Sigmoid colon (tissue), 4 donors: Measurements from ENCODE around the gene TMED5.
A peak's percentile ranks its signal among the peaks of the same experiment; 100 is the strongest.

ENCODE experiments used
- POLR2A ChIP-seq, 2 donors: fragments of 450-650 bp; IDR thresholded peaks; one replicate each; pipeline ENCODE4 v1.6.1; 2016; ENCODE audit warnings: antibody characterized with exemption in 2 of 2, mild to moderate bottlenecking in 2 of 2, moderate library complexity in 2 of 2
- POLR2AphosphoS5 ChIP-seq, 4 donors: sonication (generic); formaldehyde crosslinking; IDR thresholded peaks; one replicate each; pipeline ENCODE4 v1.6.1; 2017; ENCODE audit warnings: antibody characterized with exemption in 4 of 4
- TF ChIP-seq, protein P1 (sequence below), 4 experiments: fragments of 450-650 bp in 3 of 4; fragments of 200-600 bp in 1 of 4; IDR thresholded peaks; one replicate each; pipeline ENCODE4 v1.5.1; 2016 to 2019; ENCODE audit warnings: antibody characterized with exemption in 4 of 4, mild to moderate bottlenecking in 3 of 4, moderate library complexity in 2 of 4

DNA sequence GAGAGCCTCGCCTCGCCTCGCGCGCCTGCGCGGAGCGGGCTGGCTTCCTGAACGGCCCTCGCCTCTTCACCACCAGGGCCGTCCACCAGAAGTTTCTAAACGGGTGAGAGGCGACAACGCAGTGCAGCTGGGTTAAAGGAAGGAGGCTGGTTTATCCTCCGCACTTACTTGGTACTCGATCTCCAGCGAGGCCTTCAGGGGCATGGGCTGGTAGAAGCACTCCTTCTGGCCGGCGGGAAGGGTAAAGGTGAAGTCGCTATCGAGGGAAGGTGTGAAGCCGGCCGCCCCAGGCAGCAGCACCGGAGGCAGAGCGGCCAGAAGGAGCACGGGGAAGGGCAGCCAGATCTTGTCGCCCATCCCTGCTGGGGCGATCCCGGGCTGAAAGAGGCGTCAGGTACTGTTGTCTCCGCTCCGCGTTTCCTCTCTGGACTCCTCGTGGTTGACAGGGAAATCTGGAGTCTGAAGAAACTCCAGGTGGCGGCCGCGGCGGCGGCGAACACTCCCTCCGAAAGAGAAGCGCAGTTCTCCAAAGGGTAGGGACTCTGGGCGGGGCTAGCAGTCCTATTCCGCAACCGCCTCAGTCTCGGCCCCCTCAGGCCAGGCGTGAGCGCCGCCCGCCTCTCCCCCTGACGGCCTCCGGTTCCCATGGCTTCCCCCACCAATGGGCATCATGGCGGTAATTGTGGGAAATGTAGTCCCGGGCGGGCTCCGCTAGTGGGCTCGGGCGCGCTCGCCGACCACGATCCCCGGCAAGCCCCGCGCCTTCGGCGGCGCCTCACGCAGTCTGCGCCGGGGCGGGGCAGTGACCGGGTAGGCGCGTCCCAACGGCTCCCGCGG is at the start of gene TMED5:
- peak; percentile 93 to 94 for TF ChIP-seq POLR2A (IDR thresholded peaks at IDR 0.05)
- TF ChIP-seq, protein P1, sequence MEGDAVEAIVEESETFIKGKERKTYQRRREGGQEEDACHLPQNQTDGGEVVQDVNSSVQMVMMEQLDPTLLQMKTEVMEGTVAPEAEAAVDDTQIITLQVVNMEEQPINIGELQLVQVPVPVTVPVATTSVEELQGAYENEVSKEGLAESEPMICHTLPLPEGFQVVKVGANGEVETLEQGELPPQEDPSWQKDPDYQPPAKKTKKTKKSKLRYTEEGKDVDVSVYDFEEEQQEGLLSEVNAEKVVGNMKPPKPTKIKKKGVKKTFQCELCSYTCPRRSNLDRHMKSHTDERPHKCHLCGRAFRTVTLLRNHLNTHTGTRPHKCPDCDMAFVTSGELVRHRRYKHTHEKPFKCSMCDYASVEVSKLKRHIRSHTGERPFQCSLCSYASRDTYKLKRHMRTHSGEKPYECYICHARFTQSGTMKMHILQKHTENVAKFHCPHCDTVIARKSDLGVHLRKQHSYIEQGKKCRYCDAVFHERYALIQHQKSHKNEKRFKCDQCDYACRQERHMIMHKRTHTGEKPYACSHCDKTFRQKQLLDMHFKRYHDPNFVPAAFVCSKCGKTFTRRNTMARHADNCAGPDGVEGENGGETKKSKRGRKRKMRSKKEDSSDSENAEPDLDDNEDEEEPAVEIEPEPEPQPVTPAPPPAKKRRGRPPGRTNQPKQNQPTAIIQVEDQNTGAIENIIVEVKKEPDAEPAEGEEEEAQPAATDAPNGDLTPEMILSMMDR (IDR thresholded peaks at IDR 0.05) = peak in 3 of 4 experiments; percentile 22 to 52 (median 35)
- TF ChIP-seq POLR2AphosphoS5 (IDR thresholded peaks at IDR 0.05) = peak; percentile 95 to 98 (median 97)
